HG03060 (cell line): ENCODE results near the gene STMN3.
"Not testable (repeated sequence)": the region's sequence is repeated elsewhere in the genome, so short reads cannot be mapped to it uniquely, and the experiment has no call there.

Source experiments
- ATAC-seq: cut with Tn5 transposase; IDR thresholded peaks from one replicate; pipeline ENCODE4 v1.9.1; 2021; ENCODE audit warnings: low read depth, moderate number of reproducible peaks; ENCODE audit not compliant: unreplicated experiment

Gene STMN3

GRCh38 chr20:63617876-63618265, 35.4 kb downstream of the STMN3 start:
- no peak for ATAC-seq

GRCh38 chr20:63617092-63617875, 35.9 kb downstream of the STMN3 start:
- no peak for ATAC-seq

- ATAC-seq: not testable (repeated sequence)
Observed at GRCh38 chr20:63613863-63614594, 39.2 kb downstream of the STMN3 start.

GRCh38 chr20:63612276-63612931, 40.8 kb downstream of the STMN3 start:
- no peak for ATAC-seq

DNA sequence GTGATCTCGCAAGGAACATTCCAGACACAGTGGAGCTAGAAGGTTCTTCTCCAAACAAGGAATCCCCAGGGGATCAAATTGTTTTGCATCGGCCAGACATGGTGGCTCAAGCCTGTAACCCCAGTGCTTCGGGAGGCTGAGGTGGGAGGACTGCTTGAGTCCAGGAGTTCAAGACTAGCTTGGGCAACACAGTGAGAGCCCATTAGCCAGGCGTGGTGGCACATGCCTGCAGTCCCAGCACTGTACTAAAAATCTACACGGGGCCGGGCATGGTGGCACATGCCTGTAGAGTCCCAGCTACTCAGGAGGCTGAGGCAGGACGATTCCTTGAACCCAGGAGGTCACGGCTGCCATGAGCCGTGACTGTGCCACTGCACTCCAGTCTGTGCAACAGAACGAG, 41.6 kb downstream of the STMN3 start:
- ATAC-seq: no peak

DNA sequence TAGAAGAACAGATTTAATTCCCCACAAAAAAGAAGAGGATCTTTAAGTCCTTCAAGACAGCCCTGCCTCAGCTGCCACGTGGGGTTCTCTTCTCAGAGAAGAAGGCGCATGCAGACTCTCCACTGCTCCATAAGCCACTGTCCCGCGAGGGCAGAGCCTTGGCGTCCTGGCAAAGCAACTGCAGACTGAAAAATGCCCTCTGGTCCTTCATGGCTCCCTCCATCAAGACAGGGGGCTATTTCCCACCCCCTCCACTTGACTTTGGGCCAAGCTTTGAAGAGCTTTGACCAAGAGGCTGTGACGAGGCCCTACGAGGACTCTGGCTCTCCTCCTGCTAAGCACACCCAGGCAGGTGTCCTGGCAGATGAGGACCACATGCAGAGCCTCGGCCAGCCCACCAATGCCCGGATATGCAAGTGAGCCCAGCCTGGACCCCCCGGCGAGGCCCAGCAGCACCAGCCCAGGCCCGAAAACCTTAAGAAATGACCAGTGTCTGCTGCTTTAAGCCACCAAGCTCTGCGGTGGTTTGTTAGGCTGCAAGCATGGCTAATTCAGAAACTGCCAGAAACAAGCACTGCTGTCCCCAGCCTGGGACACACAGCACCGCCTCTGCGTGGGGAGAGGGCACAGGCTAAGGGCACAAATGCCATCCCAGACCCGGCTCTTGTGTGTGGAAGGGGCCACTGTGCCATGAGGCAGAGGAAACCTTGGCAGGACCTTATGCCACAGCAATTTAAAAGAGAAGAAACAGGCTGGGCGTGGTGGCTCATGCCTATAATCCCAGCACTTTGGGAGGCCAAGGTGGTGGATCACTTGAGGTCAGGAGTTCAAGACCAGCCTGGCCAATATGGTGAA, 42.4 kb downstream of the STMN3 start:
- no peak for ATAC-seq

DNA sequence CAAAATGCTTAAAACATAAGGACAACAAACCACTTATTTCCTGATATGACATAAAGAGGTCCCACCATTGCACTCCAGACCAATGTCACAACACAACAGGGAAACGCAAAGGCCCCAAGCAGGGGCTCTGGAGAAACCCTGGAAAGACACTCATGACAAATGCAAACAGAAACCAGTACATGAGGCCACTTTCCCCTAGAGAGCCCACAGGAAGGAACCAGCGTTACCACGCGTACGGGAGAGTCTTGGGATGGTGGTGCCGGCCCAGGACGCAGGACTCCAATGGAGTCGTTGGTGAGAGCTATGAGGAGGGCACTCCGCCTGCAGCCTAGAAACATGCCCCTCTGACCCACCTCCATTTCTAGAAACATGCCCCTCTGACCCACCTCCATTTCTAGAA, 46.5 kb downstream of the STMN3 start:
- no peak for ATAC-seq

GRCh38 chr20:63602321-63602720, 50.9 kb downstream of the STMN3 start:
- no peak for ATAC-seq

DNA sequence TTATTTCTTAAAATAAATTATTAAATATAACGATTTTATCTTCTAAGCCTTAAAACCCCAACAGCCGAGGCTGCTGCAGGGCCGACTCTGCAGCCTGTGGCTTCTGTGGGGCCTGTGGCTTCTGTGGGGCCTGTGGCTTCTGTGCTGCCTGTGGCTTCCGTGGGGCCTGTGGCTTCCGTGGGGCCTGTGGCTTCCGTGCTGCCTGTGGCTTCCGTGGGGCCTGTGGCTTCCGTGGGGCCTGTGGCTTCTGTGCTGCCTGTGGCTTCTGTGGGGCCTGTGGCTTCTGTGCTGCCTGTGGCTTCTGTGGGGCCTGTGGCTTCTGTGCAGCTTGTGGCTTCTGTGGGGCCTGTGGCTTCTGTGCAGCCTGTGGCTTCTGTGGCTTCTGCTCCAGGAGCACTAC, 51.5 kb downstream of the STMN3 start:
- ATAC-seq: not testable (repeated sequence)

DNA sequence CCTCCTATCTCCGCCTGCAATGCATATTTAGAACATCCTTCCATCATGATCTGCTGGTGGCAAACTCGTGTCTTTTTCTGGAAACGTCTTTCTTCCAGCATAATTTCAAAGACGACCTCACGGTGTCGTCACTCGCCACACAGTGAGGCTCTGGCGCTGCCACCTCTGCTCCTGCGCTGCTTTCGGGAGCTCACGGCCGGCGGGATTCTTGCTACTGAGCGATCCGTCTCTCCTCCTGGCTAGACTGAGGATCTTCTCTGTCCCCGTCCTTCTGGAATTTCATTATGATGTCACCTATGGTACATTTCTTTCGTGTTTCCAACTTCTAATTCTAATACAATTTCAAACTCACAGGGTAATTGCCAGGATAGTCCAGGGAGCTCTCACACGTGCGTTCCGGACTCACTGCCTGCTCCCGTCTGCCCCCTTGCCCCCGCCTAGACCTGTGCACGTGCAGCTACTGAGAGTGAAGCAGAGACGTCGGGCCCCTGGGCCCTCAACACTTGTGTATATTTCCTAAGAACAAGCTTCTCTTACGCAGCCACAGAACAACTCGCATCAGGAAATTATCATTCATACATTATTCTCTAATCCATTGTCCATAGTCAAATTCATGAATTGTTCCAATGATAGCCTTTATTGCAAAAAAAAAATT, 53.7 kb downstream of the STMN3 start:
- ATAC-seq: no peak

GRCh38 chr20:63598479-63599395, 54.5 kb downstream of the STMN3 start:
- no peak for ATAC-seq

- no peak for ATAC-seq
Observed at GRCh38 chr20:63597651-63598478, 55.4 kb downstream of the STMN3 start.

- ATAC-seq: no peak
Observed at GRCh38 chr20:63596423-63596822, 56.8 kb downstream of the STMN3 start.

- no peak for ATAC-seq
Observed at GRCh38 chr20:63595416-63596127, 57.7 kb downstream of the STMN3 start.

DNA sequence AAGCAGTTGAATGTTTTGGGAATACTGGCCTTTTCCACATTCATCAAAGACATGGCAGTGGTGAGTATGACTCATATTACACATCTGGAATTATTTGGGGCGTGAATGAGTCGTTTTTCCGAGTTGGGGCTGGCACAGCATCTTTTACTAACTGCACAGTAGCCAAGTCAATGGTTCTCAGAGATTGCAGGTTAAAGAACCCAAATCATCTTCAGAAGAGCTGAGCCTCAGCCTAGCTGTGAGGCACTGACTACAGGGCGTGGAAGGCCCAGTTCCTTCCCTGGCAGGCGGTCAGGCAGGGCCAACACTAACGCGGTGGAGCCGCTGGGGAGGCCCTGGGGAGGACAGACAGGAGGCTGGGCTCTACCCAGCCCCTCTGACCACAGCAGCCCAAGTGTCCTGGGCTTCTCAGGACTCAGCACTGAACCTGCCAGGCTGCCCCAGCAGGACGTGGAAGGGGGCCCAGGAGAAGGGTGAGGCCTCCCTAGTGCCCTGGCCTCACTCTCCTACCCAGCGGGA, 59.1 kb downstream of the STMN3 start:
- no peak for ATAC-seq

GRCh38 chr20:63592661-63593060, 60.6 kb downstream of the STMN3 start:
- ATAC-seq: no peak

- no peak for ATAC-seq
Observed at GRCh38 chr20:63591786-63592355, 61.4 kb downstream of the STMN3 start.
